ENCODE measurements around the gene ANKRD44.

The ANKRD44 gene

DNA sequence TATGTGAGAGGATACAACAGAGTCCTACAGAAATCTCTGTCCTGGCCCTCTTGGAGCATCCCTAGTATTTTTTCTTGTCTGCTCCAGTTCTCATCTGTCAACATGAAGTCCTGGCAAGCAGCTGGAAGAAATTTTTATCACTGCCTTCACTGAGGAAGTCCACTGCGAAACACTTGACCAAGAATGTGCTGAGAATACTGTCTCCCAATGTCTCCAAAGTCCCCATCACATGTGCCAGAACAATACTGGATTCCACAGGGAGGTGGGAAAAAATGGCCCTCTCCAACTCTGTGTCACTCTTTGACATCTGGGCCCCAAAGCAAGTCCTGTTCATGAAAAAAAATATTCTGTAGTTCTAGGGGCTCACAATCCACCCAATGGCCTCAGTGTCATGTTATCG is 351.3 kb downstream of the ANKRD44 start:
- Histone ChIP-seq H3K79me2 (ENCODE audit: insufficient read depth, low read length) (no peaks in the 10 kb centered on the region), H3K36me3 (ENCODE audit: insufficient read depth, low read length) (no peaks in the 10 kb centered on the region), H3K4me2 (ENCODE audit: insufficient read depth, low read length) (no peak overlapping the region), H3K4me1 (ENCODE audit: insufficient read depth, low read length) (no peaks in the 10 kb centered on the region), H3K4me3 (ENCODE audit: low read depth in 1 of 2, low read length in 2 of 2) (no peak overlapping the region), H4K20me1 (ENCODE audit: insufficient read depth, low read length) (no peaks in the 10 kb centered on the region), H2AFZ (ENCODE audit: low read depth, low read length) (no peak overlapping the region), H3K27me3 (ENCODE audit: insufficient read depth, low read length, poor library complexity) (no peaks in the 10 kb centered on the region), H3K27ac (ENCODE audit: low read length) (no peak overlapping the region), H3K9ac (ENCODE audit: low read depth, low read length) (no peak overlapping the region), H3K9me3 (ENCODE audit: insufficient read depth, low read length, severe bottlenecking) (no peaks in the 10 kb centered on the region)
- TF ChIP-seq EZH2 (IDR thresholded peaks at IDR 0.05; ENCODE audit: borderline replicate concordance, low read depth, low read length, severe bottlenecking), result no peak
- TF ChIP-seq, protein P1, sequence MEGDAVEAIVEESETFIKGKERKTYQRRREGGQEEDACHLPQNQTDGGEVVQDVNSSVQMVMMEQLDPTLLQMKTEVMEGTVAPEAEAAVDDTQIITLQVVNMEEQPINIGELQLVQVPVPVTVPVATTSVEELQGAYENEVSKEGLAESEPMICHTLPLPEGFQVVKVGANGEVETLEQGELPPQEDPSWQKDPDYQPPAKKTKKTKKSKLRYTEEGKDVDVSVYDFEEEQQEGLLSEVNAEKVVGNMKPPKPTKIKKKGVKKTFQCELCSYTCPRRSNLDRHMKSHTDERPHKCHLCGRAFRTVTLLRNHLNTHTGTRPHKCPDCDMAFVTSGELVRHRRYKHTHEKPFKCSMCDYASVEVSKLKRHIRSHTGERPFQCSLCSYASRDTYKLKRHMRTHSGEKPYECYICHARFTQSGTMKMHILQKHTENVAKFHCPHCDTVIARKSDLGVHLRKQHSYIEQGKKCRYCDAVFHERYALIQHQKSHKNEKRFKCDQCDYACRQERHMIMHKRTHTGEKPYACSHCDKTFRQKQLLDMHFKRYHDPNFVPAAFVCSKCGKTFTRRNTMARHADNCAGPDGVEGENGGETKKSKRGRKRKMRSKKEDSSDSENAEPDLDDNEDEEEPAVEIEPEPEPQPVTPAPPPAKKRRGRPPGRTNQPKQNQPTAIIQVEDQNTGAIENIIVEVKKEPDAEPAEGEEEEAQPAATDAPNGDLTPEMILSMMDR (IDR thresholded peaks at IDR 0.05; ENCODE audit: borderline replicate concordance, extremely low read depth, low read length, poor library complexity, severe bottlenecking), result no peak
- ATAC-seq (ENCODE audit: insufficient read depth, low read depth) (no peak), DNase-seq (no peak)

DNA sequence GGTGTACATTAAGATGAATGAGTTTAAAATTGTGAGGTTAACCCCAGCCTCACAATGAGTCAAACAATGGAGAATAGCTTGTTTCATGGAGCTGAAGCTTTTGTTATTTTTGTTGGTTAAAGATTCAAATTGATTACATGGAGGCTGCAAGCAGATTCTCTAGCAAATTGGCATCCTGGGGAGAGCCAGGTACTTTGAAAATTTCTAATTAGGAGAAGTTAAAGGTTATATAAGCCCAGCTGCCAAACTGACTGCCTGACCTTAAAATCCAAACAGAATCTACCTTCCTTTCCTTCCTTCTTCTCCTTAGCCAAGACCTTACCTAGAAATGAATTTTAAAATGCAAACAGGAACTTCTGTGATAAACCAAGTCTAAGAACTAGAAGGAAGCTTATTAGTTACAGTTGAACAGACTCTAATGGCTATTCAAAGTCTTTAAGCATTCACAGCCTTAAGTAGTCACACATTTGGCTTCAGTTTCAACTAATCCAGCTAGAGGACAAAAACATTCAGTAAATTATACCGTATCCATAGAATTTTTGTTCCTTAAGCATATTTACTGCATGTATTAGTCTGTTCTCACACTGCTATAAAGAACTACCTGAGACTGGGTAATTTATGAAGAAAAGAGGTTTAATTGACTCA is 352.6 kb downstream of the ANKRD44 start:
- no peaks in the 10 kb centered on the region for H3K36me3 ChIP-seq (ENCODE audit: insufficient read depth, low read length)
- no peak overlapping the region for H3K27ac ChIP-seq (ENCODE audit: low read length)
- no peak overlapping the region for H3K9ac ChIP-seq (ENCODE audit: low read depth, low read length)
- H3K79me2 ChIP-seq (ENCODE audit: insufficient read depth, low read length), result no peaks in the 10 kb centered on the region
- H3K27me3 ChIP-seq (ENCODE audit: insufficient read depth, low read length, poor library complexity), result no peaks in the 10 kb centered on the region
- no peaks in the 10 kb centered on the region for H4K20me1 ChIP-seq (ENCODE audit: insufficient read depth, low read length)
- H3K4me3 ChIP-seq (ENCODE audit: low read depth in 1 of 2, low read length in 2 of 2), result no peak overlapping the region
- ATAC-seq (ENCODE audit: insufficient read depth, low read depth) (no peak), DNase-seq (no peak)
- H3K4me1 ChIP-seq (ENCODE audit: insufficient read depth, low read length), result no peaks in the 10 kb centered on the region
- no peaks in the 10 kb centered on the region for H3K9me3 ChIP-seq (ENCODE audit: insufficient read depth, low read length, severe bottlenecking)
- TF ChIP-seq EZH2 (IDR thresholded peaks at IDR 0.05; ENCODE audit: borderline replicate concordance, low read depth, low read length, severe bottlenecking), result no peak
- TF ChIP-seq, protein P1 (IDR thresholded peaks at IDR 0.05; ENCODE audit: borderline replicate concordance, extremely low read depth, low read length, poor library complexity, severe bottlenecking), result no peak
- H2AFZ ChIP-seq (ENCODE audit: low read depth, low read length), result no peak overlapping the region
- H3K4me2 ChIP-seq (ENCODE audit: insufficient read depth, low read length), result no peak overlapping the region

DNA sequence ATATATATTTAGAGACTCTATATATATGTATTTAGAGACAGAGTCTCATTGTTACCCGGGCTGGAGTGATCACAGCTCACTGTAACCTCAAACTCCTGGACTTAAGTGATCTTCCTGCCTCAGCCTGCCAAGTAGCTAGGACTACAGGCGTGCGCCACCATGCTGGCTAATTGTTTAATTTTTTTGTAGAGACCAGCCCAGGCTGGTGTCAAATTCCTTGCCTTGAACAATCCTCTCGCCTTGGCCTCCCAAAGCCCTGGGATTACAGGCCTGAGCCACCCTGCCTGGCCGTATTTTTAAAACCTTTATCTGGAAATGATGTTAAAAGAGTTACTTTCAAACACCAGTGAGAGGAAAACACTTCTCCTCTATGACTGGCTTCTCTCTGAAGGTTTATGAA is 353.1 kb downstream of the ANKRD44 start:
- TF ChIP-seq, protein P1 (IDR thresholded peaks at IDR 0.05; ENCODE audit: borderline replicate concordance, extremely low read depth, low read length, poor library complexity, severe bottlenecking), result no peak
- TF ChIP-seq EZH2 (IDR thresholded peaks at IDR 0.05; ENCODE audit: borderline replicate concordance, low read depth, low read length, severe bottlenecking), result no peak
- ATAC-seq (ENCODE audit: insufficient read depth, low read depth) (no peak), DNase-seq (no peak)
- Histone ChIP-seq H3K4me2 (ENCODE audit: insufficient read depth, low read length) (no peak overlapping the region), H3K4me3 (ENCODE audit: low read depth in 1 of 2, low read length in 2 of 2) (no peak overlapping the region), H3K9ac (ENCODE audit: low read depth, low read length) (no peak overlapping the region), H3K27ac (ENCODE audit: low read length) (no peak overlapping the region), H3K9me3 (ENCODE audit: insufficient read depth, low read length, severe bottlenecking) (no peaks in the 10 kb centered on the region), H3K36me3 (ENCODE audit: insufficient read depth, low read length) (no peaks in the 10 kb centered on the region), H3K27me3 (ENCODE audit: insufficient read depth, low read length, poor library complexity) (no peaks in the 10 kb centered on the region), H2AFZ (ENCODE audit: low read depth, low read length) (no peak overlapping the region), H3K4me1 (ENCODE audit: insufficient read depth, low read length) (no peaks in the 10 kb centered on the region), H4K20me1 (ENCODE audit: insufficient read depth, low read length) (no peaks in the 10 kb centered on the region), H3K79me2 (ENCODE audit: insufficient read depth, low read length) (no peaks in the 10 kb centered on the region)
